Transverse colon (tissue), 4 donors: ENCODE measurements around the gene TULP4.

Experiments used
- POLR2A ChIP-seq: fragments of 450-650 bp; IDR thresholded peaks from one replicate; pipeline ENCODE4 v1.6.1; 2016; ENCODE audit warnings: antibody characterized with exemption, mild to moderate bottlenecking, moderate library complexity
- POLR2AphosphoS5 ChIP-seq, 3 donors: sonication (generic); formaldehyde crosslinking; IDR thresholded peaks; one replicate each; pipeline ENCODE4 v1.6.1; 2016; ENCODE audit warnings: antibody characterized with exemption in 3 of 3
- TF ChIP-seq, protein P1 (sequence below), 5 experiments: fragments of 200-600 bp in 3 of 5; fragments of 450-650 bp in 2 of 5; sonication (generic) in 3 of 5; IDR thresholded peaks; 1 replicate in 2 of 5; 2 replicates in 3 of 5; pipeline ENCODE4 v1.5.1; 2016 to 2017; ENCODE audit warnings: antibody characterized with exemption in 5 of 5, inconsistent platforms in 3 of 5, mild to moderate bottlenecking in 2 of 5, moderate library complexity in 1 of 5

DNA sequence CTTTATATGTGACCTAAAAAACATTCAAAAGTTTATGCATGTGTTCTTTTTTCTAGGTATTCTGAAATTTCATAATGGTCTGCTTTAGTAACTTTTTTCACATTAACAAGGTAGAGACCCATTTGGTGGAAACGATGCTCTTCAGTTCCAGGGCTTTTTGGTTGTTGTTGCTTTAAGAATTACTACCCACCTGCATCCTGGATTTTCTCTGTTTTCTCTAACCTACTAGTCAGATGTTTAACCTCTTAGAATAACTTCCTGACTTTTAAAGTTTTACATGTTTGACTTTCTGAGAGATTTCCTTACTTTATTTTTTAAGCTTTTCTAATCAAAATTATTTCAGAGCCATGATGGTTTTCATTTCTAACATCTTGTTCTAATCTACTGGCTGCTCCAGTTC is 14.9 kb downstream of the TULP4 start:
- no peak for TF ChIP-seq POLR2AphosphoS5 (IDR thresholded peaks at IDR 0.05)
- TF ChIP-seq, protein P1, sequence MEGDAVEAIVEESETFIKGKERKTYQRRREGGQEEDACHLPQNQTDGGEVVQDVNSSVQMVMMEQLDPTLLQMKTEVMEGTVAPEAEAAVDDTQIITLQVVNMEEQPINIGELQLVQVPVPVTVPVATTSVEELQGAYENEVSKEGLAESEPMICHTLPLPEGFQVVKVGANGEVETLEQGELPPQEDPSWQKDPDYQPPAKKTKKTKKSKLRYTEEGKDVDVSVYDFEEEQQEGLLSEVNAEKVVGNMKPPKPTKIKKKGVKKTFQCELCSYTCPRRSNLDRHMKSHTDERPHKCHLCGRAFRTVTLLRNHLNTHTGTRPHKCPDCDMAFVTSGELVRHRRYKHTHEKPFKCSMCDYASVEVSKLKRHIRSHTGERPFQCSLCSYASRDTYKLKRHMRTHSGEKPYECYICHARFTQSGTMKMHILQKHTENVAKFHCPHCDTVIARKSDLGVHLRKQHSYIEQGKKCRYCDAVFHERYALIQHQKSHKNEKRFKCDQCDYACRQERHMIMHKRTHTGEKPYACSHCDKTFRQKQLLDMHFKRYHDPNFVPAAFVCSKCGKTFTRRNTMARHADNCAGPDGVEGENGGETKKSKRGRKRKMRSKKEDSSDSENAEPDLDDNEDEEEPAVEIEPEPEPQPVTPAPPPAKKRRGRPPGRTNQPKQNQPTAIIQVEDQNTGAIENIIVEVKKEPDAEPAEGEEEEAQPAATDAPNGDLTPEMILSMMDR (IDR thresholded peaks at IDR 0.05), result no peak
- no peak for TF ChIP-seq POLR2A
